AG10803 (cell line): ENCODE measurements around the gene SLC4A2.

ENCODE experiments used
- DNase-seq: peaks from one replicate; pipeline ENCODE4 v3.0.0; 2010; ENCODE audit warnings: low read depth
- H3K4me3 ChIP-seq: 2 replicates; pipeline ENCODE4 v1.5.1; 2011; ENCODE audit warnings: mild to moderate bottlenecking, low read length, control low read depth
- TF ChIP-seq, protein P1 (sequence below): conservative IDR thresholded peaks from 2 replicates; pipeline ENCODE4 v1.5.1; 2011; ENCODE audit warnings: mild to moderate bottlenecking, low read length, control low read depth, inconsistent platforms

The SLC4A2 gene

DNA sequence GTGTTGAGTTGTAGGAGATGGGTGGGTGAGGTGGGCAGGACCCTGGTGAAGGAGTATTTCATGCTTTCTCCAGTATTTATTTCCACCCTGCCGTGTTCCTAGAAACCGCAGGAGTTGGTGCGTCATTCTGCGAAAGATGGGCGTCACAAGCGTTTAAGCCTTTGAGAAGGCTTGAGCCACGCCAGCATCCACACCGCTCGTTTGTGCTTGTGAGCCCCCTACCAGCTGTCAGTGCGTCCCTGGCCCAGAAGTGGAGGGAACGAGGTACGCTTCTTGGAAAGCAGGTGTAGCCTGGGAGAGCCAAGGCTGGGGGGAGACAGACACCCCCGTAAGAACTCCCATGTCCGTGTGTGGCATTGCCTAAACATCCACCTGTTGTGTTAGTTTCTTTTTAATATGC, 32.6 kb downstream of the SLC4A2 start:
- H3K4me3 ChIP-seq = no peak overlapping the region
- no peak for DNase-seq
- TF ChIP-seq, protein P1, sequence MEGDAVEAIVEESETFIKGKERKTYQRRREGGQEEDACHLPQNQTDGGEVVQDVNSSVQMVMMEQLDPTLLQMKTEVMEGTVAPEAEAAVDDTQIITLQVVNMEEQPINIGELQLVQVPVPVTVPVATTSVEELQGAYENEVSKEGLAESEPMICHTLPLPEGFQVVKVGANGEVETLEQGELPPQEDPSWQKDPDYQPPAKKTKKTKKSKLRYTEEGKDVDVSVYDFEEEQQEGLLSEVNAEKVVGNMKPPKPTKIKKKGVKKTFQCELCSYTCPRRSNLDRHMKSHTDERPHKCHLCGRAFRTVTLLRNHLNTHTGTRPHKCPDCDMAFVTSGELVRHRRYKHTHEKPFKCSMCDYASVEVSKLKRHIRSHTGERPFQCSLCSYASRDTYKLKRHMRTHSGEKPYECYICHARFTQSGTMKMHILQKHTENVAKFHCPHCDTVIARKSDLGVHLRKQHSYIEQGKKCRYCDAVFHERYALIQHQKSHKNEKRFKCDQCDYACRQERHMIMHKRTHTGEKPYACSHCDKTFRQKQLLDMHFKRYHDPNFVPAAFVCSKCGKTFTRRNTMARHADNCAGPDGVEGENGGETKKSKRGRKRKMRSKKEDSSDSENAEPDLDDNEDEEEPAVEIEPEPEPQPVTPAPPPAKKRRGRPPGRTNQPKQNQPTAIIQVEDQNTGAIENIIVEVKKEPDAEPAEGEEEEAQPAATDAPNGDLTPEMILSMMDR = no peak

GRCh38 chr7:151093748-151094147, 34.4 kb downstream of the SLC4A2 start:
- no peak overlapping the region for H3K4me3 ChIP-seq
- DNase-seq = no peak
- TF ChIP-seq, protein P1 = no peak

GRCh38 chr7:151094675-151095074, 35.3 kb downstream of the SLC4A2 start:
- TF ChIP-seq, protein P1 = no peak
- DNase-seq = peak; percentile 44
- H3K4me3 ChIP-seq = no peak overlapping the region

DNA sequence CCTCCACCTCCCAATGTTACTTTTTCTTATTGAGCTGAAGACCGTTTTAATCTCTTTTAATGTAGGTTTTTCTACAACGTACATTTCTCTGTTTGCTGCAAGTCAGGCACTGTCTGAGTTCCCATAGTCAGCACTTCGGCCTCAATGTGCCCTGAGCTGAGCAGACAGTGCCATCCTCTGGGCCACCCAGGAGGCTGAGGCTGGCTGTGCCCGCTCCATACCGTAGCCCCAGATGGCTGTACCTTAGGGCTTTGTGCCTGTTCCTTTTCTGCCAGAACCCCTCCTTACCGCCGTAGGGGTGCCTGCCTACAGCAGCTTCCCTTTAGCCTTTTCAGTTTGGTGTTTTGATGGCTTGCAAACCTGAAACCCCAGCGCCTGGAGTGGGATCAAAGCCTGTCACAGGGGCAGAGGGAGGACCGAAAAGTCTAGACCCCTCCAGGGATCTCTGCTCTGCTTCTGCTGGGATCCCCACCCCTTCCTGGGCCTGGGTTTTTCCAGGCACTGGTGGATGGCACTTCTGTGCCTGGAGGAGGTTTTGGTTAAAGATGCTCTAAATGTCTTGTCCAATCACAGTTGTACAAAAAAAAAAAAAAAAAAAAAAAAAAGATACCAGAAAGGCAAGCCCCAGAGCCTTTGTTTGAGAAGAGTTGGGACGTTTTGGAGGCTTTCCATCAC, 35.9 kb downstream of the SLC4A2 start:
- DNase-seq = no peak
- TF ChIP-seq, protein P1 = no peak
- H3K4me3 ChIP-seq = no peak overlapping the region

DNA sequence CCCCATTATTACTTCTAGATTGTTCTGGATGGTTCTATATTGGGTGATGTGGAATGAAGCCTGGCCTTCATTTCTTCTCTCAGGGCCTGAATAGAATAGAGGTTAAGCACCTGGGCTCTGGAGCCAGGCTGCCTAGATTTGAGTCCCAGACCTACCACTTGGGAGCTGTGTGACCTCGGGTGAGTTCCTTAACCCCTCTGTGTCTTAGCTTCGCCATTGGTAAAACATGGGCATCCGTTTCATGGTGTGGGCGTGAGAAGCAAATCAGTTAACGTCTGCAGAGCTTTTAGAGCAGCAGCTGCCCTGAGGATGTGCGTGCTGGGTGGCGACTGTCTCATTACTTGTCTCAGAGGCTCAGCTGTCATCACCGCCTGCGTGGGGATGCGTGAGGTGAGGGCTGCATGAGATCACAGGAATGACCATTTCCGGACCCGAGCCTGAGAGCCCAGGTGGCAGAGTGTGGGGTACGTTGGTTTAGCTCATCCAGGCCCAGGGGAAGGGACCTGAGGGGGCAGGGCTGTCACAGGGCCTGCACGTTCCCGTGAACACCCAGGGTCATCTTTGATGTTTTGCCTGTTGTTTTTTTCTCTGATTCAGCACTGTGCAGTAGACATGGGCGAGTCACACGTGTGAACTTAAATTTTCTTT, 36.6 kb downstream of the SLC4A2 start:
- DNase-seq = no peak
- TF ChIP-seq, protein P1 = no peak
- no peak overlapping the region for H3K4me3 ChIP-seq

- TF ChIP-seq, protein P1 = no peak
- no peak overlapping the region for H3K4me3 ChIP-seq
- no peak for DNase-seq
These were observed 40.3 kb downstream of the SLC4A2 start for GRCh38 chr7:151099486-151100211.
